Measurements from ENCODE around the gene SHISAL1.
"Not testable (repeated sequence)": the region's sequence is repeated elsewhere in the genome, so short reads cannot be mapped to it uniquely, and the experiment has no call there.

SHISAL1 gene

DNA sequence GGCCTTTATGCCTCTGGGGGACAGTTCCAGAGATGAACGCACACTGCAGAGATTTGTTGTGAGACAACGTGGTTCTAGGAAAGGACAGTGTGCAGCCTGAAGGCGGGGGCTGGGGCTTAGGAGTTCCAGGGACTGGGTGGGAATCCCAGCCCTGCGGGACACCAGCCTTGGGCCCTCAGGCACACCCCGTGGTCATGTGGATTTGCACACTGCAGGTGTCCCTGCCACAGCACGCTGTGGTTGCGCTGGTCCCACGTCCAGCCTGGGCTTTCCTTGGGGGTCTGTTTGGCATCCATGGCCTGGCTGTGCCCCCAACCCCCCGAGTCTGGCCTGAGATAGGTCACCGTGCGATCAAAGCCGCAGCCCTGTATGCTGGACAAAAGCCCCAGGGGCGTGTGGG lies 7.3 kb downstream of the SHISAL1 start:
- in situ Hi-C loops (cut with MboI; ENCODE audit: low sequenced_read_pairs): no loop called here

DNA sequence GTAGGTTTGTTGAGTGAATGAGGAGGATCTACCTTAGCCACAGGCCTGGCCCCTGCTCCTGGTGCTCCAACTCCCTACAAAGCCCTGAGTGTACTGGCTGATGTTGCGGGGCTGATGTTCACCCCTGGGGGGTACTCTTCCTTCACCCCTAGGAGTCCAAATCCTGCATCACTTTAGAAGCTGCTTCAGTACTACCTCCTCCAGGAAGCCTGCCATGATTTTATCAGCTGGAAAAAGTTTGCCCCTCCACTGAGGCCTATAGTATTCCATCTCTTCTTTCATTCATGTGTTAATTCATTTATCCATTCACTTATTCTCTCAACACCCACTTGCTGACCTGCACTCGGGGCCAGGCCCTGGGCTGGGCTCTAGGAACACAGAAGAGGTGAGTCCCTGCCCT lies 7.8 kb downstream of the SHISAL1 start:
- in situ Hi-C loops (cut with MboI; ENCODE audit: low sequenced_read_pairs): no loop called here

GRCh38 chr22:44304354-44304753 lies 8.4 kb downstream of the SHISAL1 start:
- in situ Hi-C loops (cut with MboI; ENCODE audit: low sequenced_read_pairs): no loop called here

- in situ Hi-C loops (cut with MboI; ENCODE audit: low sequenced_read_pairs): not testable (repeated sequence)
Measured at GRCh38 chr22:44302363-44302762, 10.4 kb downstream of the SHISAL1 start.

DNA sequence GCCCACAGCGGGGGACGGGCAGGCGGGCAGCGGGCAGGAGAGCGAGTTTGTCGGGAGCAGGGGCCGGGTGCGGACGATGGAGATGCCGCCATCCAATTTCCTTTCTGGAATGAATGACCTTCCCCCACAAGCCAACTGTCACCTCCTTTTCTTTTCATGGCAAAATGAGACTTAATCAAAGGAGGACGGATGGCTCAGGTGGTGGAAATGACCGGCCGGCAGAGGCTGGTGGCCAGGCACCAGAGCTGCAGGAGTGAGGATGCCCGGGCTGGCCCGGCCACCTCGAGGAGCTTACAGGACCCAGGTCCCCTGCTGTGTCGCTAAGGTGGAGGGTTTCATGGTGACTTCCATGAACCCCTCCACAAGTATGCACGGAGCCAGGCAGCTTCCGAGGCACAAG lies 11.7 kb downstream of the SHISAL1 start:
- in situ Hi-C loops (cut with MboI; ENCODE audit: low sequenced_read_pairs): no loop called here

DNA sequence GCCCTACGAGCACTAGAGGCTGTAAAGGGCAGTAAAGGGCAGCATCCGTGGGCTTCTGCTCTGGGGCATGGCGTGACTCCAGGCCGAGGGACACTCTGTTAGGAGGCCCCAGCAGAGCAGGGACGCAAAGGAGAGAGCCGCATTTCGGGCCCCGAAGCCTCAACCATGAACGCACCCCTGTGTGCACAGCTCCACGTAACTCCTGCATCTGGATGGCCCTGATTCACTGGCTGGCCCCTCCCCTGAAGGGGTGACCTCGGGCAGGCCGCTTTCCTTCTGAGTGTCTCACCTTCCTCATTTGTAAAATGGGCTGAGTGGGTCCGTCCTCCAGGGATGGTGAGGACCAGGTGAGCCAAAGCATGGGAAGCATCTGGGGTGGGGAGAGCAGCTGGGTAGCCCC lies 13.6 kb downstream of the SHISAL1 start:
- in situ Hi-C loops (cut with MboI; ENCODE audit: low sequenced_read_pairs): no loop called here

DNA sequence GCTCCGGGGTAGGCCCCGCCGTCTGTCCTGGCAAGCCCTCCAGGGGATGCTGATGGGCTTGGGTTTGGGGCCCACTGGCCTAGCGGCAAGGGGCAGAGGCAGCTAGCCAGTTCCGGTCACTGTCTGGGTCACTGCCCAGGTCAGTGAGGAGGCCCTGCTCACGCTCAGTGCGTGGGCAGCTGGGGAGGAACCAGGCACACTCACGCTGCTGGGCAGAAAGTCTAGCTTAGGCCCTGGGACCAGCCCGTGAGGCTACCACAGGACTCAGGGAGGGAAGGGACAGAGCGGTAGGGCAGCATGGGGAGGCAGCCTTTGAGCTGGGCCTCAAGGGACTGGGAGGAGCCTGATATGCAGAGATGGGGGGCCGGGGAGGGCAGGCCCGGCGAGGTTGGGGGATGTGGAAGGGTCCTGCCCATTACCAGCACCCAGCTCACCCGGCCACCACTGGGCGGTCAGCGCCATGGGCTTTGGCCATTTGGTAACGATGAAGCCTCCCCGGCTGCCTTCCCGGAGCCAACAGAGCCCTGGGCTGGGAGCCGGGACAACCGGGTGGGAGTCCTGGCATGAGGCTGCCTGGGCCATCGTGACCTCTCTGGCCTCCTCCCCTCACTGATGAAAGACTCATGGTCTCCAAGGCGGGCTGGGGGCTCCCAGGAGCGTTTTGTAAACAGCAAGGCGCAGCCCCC lies 14.2 kb downstream of the SHISAL1 start:
- in situ Hi-C loops (cut with MboI; ENCODE audit: low sequenced_read_pairs): no loop called here

- in situ Hi-C loops (cut with MboI; ENCODE audit: low sequenced_read_pairs): no loop called here
Measured at GRCh38 chr22:44297470-44298061, 15.2 kb downstream of the SHISAL1 start.

GRCh38 chr22:44295406-44295805 lies 17.3 kb downstream of the SHISAL1 start:
- in situ Hi-C loops (cut with MboI; ENCODE audit: low sequenced_read_pairs): no loop called here

DNA sequence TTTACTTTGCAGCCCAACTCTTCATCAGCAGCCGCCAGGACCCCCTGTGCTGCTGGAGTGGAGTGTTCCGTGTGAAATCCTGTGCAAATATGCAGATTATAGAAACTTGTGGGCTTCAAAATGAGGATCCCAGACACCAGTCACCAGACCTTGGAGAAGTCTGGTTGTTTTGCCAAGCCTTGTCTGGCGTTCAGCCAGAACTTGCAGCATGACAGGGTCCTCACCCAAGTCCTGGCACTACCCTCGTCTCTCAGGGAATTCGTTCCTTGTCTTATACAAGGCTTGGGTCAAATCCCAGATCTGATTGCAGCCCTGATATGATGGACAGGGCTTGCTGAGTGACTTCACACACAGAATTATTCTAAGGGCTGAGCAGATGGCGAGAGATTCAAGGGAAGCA lies 18.9 kb downstream of the SHISAL1 start:
- in situ Hi-C loops (cut with MboI; ENCODE audit: low sequenced_read_pairs): no loop called here

GRCh38 chr22:44293034-44293433 lies 19.7 kb downstream of the SHISAL1 start:
- in situ Hi-C loops (cut with MboI; ENCODE audit: low sequenced_read_pairs): no loop called here

DNA sequence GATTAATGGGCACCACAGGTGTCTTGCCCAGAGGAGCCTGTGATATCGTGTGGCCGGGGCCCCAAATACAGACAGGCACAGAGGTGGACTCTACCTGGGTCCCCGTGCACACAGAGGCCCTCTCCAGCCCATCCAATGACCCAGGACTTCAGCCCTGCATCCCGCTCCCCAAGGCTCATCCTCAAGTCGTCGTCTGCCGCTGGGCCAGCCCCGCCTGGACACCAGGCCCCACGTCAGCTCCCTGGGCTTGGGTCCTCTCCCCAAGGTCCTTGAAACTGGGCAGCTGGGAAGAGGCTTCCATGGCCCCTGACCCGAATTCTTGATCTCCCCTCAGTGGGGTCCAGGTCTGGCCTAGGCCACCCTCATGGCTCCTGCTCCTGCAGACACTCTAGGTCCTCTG lies 20.2 kb downstream of the SHISAL1 start:
- in situ Hi-C loops (cut with MboI; ENCODE audit: low sequenced_read_pairs): no loop called here

DNA sequence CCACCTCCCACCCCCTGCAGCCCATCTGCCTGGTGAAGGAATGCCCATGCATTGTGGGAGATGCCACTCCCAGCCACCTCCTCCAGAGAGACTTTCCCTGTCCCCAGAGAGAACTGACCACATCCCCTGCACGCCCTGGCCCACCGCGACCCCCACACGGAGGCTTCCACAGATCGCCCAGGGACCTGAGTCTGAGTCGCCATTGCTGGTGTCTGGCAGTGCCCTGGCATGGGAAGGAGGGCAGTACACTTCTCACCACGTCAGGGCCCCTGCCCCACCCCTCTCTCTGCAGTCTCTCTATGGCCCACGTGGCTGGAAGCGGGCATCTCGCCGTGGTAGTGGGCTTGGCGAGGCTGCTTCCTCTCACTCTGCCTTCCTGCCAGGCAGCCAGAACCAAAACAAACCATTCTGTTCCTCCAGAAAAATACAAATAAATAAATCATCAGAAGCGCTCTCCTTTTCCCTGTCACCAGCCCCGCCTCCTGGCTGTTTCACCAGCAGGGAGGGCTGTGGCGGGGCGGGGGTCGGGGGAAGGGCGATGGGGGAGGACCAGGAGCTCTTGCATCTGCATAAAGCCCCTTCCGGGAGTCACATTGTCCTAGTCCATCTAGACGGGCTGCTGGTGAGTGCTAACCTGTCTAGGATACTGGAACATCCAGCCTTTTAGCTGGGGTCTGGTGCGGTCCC lies 20.9 kb downstream of the SHISAL1 start:
- in situ Hi-C loops (cut with MboI; ENCODE audit: low sequenced_read_pairs): no loop called here

- in situ Hi-C loops (cut with MboI; ENCODE audit: low sequenced_read_pairs): no loop called here
Measured at GRCh38 chr22:44291265-44291664, 21.5 kb downstream of the SHISAL1 start.

GRCh38 chr22:44289414-44290171 lies 23.2 kb downstream of the SHISAL1 start:
- in situ Hi-C loops (cut with MboI; ENCODE audit: low sequenced_read_pairs): no loop called here

- in situ Hi-C loops (cut with MboI; ENCODE audit: low sequenced_read_pairs): no loop called here
Measured at GRCh38 chr22:44288913-44289312, 23.8 kb downstream of the SHISAL1 start.

- in situ Hi-C loops (cut with MboI; ENCODE audit: low sequenced_read_pairs): no loop called here
Measured at GRCh38 chr22:44287741-44288140, 25.0 kb downstream of the SHISAL1 start.

- in situ Hi-C loops (cut with MboI; ENCODE audit: low sequenced_read_pairs): no loop called here
Measured at GRCh38 chr22:44287121-44287693, 25.5 kb downstream of the SHISAL1 start.

DNA sequence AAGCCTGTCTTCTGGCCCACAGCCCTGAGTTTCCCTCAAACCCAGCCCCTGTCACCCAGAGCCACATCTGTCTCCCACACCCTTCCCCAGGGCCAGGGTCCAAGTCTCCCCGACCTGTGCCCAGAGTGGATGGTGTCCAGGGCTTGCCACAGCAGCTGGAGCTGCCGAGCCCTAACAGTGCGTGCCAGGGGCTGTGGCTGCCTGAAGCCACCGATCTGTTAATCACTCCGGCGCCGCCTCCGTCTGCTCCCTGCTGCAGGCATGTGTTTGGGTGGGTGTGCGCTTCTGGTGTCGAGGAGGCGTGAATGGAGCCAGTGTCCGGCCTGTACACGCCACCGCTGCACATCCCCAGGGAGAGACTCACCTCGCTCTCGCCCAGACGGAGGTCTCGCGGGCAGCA lies 26.1 kb downstream of the SHISAL1 start:
- in situ Hi-C loops (cut with MboI; ENCODE audit: low sequenced_read_pairs): no loop called here

- in situ Hi-C loops (cut with MboI; ENCODE audit: low sequenced_read_pairs): no loop called here
Measured at GRCh38 chr22:44284711-44285110, 28.0 kb downstream of the SHISAL1 start.

All from HL-60/S4 (cell line).